GM19193 (cell line): Measurements from ENCODE around the gene BMP6.

ENCODE experiments used
- POLR2A ChIP-seq: IDR thresholded peaks from 4 replicates; pipeline ENCODE4 v1.6.1; 2011; ENCODE audit not compliant: insufficient read depth, insufficient read length; ENCODE audit errors: extremely low read depth

Gene BMP6

GRCh38 chr6:7749478-7749877 is 23.6 kb downstream of the BMP6 start:
- TF ChIP-seq POLR2A, result no peak

GRCh38 chr6:7750197-7750596 is 24.3 kb downstream of the BMP6 start:
- TF ChIP-seq POLR2A, result no peak

DNA sequence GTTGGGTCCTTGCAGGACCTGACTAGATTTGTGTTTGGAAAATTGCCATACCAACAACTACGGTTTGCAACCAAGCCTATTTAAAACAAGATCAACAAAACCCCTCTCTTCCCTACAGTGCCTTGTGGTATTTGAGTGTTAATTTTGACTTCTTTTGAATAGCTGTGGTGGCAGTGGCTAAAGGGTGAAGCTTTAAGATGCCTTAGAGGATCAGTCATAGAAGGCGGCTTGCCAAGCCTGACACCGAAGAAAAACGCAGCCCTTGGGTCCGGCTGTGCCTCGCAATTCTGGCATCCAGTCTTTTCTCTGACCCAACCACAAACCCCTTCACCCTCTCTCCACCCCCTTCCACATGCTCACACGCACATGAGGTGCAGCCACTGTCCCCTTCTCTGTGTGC is 32.6 kb downstream of the BMP6 start:
- TF ChIP-seq POLR2A, result no peak

DNA sequence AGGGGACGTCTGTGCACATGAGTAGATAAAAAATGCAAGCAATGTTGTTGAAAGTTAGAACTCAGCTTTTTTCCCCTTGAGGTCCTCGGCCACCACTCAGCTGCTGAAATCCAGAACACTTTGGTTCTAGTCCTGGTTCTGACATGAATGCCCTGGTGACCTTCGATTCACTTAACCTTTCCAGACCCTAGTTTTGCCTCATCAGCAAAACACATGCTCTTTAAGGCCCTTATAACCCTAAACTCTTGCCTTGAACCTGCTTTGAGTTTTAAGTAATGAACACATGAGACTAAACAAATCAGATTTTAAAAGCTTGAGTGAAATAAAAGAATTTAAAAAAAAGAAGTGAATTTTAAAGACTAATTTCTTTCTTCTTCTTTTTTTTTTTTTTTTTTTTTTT is 33.4 kb downstream of the BMP6 start:
- TF ChIP-seq POLR2A, result no peak

DNA sequence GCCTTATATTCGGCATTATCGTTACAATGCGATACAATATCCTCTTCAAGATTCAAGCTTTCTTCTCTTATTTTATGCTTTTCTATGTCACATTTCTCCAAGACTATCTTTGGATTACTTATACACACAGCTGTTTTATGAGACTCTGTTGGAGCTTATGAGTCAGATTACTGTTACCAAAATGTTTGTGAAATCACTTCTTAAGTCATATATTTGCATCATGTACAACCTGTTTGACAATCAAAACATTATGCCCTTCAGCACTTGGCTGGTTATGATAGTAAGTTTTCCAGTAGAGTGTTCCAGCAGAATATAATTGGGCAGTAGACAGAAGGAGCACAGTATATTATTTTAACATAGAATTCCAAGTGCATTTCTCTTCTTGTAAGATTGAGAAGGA is 35.2 kb downstream of the BMP6 start:
- TF ChIP-seq POLR2A, result no peak

- no peak for TF ChIP-seq POLR2A
Observed at GRCh38 chr6:7762760-7763159, 36.9 kb downstream of the BMP6 start.

GRCh38 chr6:7763881-7764280 is 38.0 kb downstream of the BMP6 start:
- no peak for TF ChIP-seq POLR2A

- no peak for TF ChIP-seq POLR2A
Observed at GRCh38 chr6:7765575-7766325, 39.9 kb downstream of the BMP6 start.

DNA sequence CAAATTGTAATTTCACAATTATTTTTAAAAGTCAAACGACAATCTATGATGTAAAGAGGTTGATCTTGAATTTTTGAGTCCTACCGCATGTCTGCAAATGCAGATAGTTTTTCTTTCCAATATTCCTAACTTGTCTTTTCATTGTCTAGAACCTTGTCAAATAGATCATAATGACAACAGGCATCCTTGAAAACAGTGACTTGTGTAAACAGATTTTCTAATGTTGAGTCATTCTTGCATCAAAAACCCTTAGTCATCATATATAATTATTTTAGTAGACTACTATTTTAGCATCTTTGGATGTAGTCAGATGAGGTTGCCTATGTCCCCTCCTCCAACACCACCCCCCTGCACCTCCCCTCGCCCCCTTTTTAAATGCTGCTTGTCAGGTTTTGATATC is 43.8 kb downstream of the BMP6 start:
- TF ChIP-seq POLR2A, result no peak

DNA sequence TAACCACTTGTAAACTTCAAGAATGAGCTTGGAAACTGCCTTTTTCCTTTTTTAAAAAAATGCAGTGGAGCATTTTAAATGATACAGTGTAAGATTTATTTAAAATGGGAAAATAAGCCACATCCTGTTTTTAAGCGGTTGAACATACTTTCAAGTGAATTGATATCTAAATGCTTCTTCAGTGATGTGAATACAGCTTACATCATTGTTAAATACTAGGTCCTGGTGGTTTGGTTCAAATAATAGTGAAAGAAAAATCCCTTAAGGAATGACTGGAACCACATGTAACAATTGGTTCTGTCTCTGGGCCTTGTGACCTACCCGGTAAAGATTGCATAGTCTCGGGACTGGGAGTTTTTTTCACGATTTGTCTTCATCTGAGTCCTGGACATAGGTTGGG is 44.2 kb downstream of the BMP6 start:
- TF ChIP-seq POLR2A, result no peak

DNA sequence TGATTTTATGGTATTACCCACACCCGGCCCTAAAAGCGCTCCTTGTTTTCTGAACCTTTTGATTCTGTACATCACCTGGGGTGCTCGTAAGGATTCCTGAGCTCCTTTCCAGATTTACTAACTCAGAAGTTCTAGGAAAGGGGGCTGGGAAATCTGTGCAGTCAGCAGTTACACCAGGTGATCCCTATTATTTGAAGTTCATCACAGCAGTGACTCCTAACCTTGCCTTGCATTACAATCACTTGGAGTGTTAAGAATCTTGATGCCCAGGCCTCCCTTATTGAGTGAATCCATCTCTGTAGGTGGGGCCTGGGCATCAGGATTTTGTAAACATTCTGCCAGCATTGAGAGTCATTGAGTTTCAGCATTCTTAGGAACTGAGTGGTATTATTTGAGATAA is 44.7 kb downstream of the BMP6 start:
- TF ChIP-seq POLR2A, result no peak

- no peak for TF ChIP-seq POLR2A
Observed at GRCh38 chr6:7773322-7773721, 47.4 kb downstream of the BMP6 start.

DNA sequence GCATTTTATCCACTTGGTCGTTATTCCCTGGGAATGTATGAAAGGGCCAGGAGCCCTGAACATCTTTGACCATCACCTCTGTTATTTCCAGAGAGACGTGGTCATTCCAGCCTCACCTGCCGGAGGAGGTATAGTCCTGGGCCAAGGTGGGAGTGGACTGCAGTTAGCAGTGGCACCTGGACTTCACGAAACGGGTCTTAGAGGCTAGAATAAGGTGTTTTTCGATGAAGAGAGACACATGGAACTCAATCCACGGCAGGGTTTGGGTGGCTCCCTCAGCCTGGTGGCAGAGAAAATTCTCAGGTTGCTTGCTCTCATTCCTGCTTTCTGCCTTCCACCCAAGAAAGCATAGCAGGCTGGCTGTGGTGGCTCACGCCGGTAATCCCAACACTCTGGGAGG is 48.0 kb downstream of the BMP6 start:
- TF ChIP-seq POLR2A, result no peak

DNA sequence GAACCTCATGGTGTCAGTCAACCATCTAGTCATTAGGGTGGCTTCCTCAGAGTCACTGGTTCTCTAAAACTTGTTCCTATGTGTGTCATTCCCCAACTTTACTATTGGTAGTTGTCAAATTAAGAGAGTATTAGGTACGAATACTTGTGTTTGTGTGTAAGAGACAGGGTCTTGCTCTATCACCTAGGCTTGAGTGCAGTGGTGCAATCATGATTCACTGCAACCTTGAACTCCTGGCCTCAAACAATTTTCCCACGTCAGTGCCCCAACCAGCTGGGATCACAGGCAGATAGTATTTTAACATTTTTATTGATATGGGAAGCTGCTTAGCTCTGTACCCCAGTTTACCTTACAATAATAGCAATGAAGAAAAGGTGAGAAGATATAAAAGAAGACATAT is 50.6 kb downstream of the BMP6 start:
- no peak for TF ChIP-seq POLR2A

GRCh38 chr6:7777074-7777473 is 51.2 kb downstream of the BMP6 start:
- no peak for TF ChIP-seq POLR2A

GRCh38 chr6:7781240-7781639 is 55.3 kb downstream of the BMP6 start:
- no peak for TF ChIP-seq POLR2A

DNA sequence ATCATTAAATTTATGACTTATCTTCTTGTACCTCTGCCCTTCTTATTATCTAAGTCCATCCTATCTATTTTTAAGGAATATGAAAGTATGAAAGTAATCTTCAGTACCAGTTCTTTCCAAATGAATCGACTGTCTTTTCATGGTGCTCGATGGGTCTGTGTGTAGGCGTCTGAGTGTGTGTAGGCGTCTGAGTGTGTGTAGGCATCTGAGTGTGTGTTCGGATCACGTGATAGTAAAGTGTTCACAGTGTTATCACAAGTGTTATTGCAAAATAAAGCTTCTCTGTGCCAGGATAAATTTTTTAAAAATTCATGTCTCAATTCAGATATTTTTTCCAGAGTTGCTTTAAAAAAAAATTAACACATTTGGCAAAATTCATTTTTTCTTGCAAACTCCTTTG is 58.3 kb downstream of the BMP6 start:
- TF ChIP-seq POLR2A, result no peak

DNA sequence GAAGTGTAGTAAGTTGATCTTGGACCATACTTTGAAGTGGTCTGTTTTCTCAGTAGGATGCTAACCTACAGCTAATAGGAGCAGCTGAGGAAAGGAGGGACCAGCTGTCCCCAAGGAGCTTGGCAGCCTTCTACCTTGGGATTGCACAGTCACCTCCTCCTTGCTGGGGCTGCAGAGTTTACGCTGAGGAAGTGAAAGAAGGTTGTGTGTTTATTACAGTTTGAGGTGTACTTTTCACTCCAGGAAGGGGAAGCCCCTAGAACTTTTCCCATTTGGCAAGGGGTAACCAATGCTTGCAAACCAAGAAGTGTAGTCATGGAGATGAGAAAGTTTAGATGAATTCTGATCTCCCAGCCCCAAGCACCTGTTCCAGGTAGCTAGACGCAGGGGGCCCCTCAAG is 58.8 kb downstream of the BMP6 start:
- no peak for TF ChIP-seq POLR2A
